Prostate gland (tissue), 2 donors: ENCODE results near the gene SMC1B.

Experiments used
- CTCF ChIP-seq, 4 experiments: fragments of 200-600 bp in 2 of 4; fragments of 450-650 bp in 2 of 4; sonication (generic) in 2 of 4; IDR thresholded peaks; 1 replicate in 3 of 4; 2 replicates in 1 of 4; pipeline ENCODE4 v1.5.1; 2016 to 2019; ENCODE audit warnings: antibody characterized with exemption in 4 of 4, mild to moderate bottlenecking in 2 of 4, moderate library complexity in 2 of 4
- POLR2A ChIP-seq: fragments of 450-650 bp; IDR thresholded peaks from one replicate; pipeline ENCODE4 v1.6.1; 2016; ENCODE audit warnings: antibody characterized with exemption, mild to moderate bottlenecking
- POLR2AphosphoS5 ChIP-seq: sonication (generic); formaldehyde crosslinking; IDR thresholded peaks from one replicate; pipeline ENCODE4 v1.6.1; 2017; ENCODE audit warnings: antibody characterized with exemption

GRCh38 chr22:45344334-45344733 lies 69.1 kb downstream of the SMC1B start:
- no peak for TF ChIP-seq CTCF (IDR thresholded peaks at IDR 0.05)
- TF ChIP-seq POLR2A = no peak
- no peak for TF ChIP-seq POLR2AphosphoS5
